NT2/D1 (cell line): ENCODE measurements around the gene AGTR1.
"Not testable (repeated sequence)": the region's sequence is repeated elsewhere in the genome, so short reads cannot be mapped to it uniquely, and the experiment has no call there.

Experiments
- DNase-seq: peaks from one replicate; pipeline ENCODE4 v3.0.0-alpha.2; 2011; ENCODE audit warnings: low read depth, low spot score
- H3K27me3 ChIP-seq: 2 replicates; pipeline ENCODE4 v1.6.0; 2011; ENCODE audit warnings: mild to moderate bottlenecking; ENCODE audit not compliant: insufficient read length, insufficient read depth
- H3K36me3 ChIP-seq: 2 replicates; pipeline ENCODE4 v1.6.1; 2011; ENCODE audit warnings: mild to moderate bottlenecking, low read length, mixed read lengths; ENCODE audit not compliant: insufficient read depth, insufficient read length
- H3K4me1 ChIP-seq: 2 replicates; pipeline ENCODE4 v1.5.1; 2011; ENCODE audit not compliant: insufficient read depth, insufficient read length
- H3K4me3 ChIP-seq: 2 replicates; pipeline ENCODE4 v1.5.1; 2011; ENCODE audit warnings: low read depth; ENCODE audit not compliant: insufficient read length
- H3K9ac ChIP-seq: 2 replicates; pipeline ENCODE4 v1.6.0; 2011; ENCODE audit warnings: low read depth; ENCODE audit not compliant: insufficient read length
- H3K9me3 ChIP-seq: 2 replicates; pipeline ENCODE4 v1.5.1; 2011; ENCODE audit warnings: mild to moderate bottlenecking, low read length; ENCODE audit not compliant: insufficient read depth
- SUZ12 ChIP-seq: IDR thresholded peaks from 2 replicates; pipeline ENCODE4 v1.6.1; 2011; ENCODE audit not compliant: insufficient read length, insufficient read depth; ENCODE audit errors: extremely low read depth
- YY1 ChIP-seq: IDR thresholded peaks from 2 replicates; pipeline ENCODE4 v1.6.1; 2011; ENCODE audit not compliant: insufficient read length, insufficient read depth
- ZNF274 ChIP-seq: IDR thresholded peaks from 2 replicates; pipeline ENCODE4 v1.6.1; 2011; ENCODE audit warnings: mild to moderate bottlenecking, low read depth, low read length

Gene AGTR1

GRCh38 chr3:148758303-148758884 lies 60.7 kb downstream of the AGTR1 start:
- no peaks in the 10 kb centered on the region for H3K27me3 ChIP-seq
- H3K9ac ChIP-seq: no peak overlapping the region
- H3K4me3 ChIP-seq: no peak overlapping the region
- H3K36me3 ChIP-seq: no peaks in the 10 kb centered on the region
- no peak for DNase-seq
- no peaks in the 10 kb centered on the region for H3K4me1 ChIP-seq
- H3K9me3 ChIP-seq: no peaks in the 10 kb centered on the region
- TF ChIP-seq ZNF274 (no peak), YY1 (no peak), SUZ12 (no peak)

GRCh38 chr3:148759430-148759829 lies 61.7 kb downstream of the AGTR1 start:
- no peaks in the 10 kb centered on the region for H3K36me3 ChIP-seq
- H3K9ac ChIP-seq: no peak overlapping the region
- no peak for TF ChIP-seq ZNF274
- no peak for TF ChIP-seq SUZ12
- no peak for TF ChIP-seq YY1
- DNase-seq: no peak
- no peaks in the 10 kb centered on the region for H3K4me1 ChIP-seq
- no peaks in the 10 kb centered on the region for H3K27me3 ChIP-seq
- no peak overlapping the region for H3K4me3 ChIP-seq
- H3K9me3 ChIP-seq: no peaks in the 10 kb centered on the region

- TF ChIP-seq YY1: no peak
- no peak for TF ChIP-seq ZNF274
- TF ChIP-seq SUZ12: no peak
- Histone ChIP-seq H3K27me3 (no peaks in the 10 kb centered on the region), H3K36me3 (no peaks in the 10 kb centered on the region), H3K9me3 (no peaks in the 10 kb centered on the region), H3K4me1 (no peaks in the 10 kb centered on the region), H3K4me3 (no peak overlapping the region), H3K9ac (no peak overlapping the region)
- no peak for DNase-seq
These were observed 65.5 kb downstream of the AGTR1 start for GRCh38 chr3:148763156-148763680.

- Histone ChIP-seq H3K4me3 (no peak overlapping the region), H3K4me1 (no peaks in the 10 kb centered on the region), H3K9ac (no peak overlapping the region), H3K36me3 (no peaks in the 10 kb centered on the region), H3K27me3 (no peaks in the 10 kb centered on the region), H3K9me3 (no peaks in the 10 kb centered on the region)
- TF ChIP-seq ZNF274: no peak
- no peak for TF ChIP-seq SUZ12
- no peak for TF ChIP-seq YY1
- no peak for DNase-seq
These were observed 66.6 kb downstream of the AGTR1 start for GRCh38 chr3:148763986-148764935.

GRCh38 chr3:148772361-148772760 lies 74.7 kb downstream of the AGTR1 start:
- TF ChIP-seq YY1: no peak
- no peak for TF ChIP-seq SUZ12
- TF ChIP-seq ZNF274: no peak

GRCh38 chr3:148772835-148773234 lies 75.1 kb downstream of the AGTR1 start:
- no peaks in the 10 kb centered on the region for H3K27me3 ChIP-seq
- H3K36me3 ChIP-seq: no peaks in the 10 kb centered on the region
- no peaks in the 10 kb centered on the region for H3K4me1 ChIP-seq
- TF ChIP-seq YY1 (no peak), ZNF274 (no peak), SUZ12 (no peak)
- H3K4me3 ChIP-seq: no peak overlapping the region
- no peaks in the 10 kb centered on the region for H3K9me3 ChIP-seq
- no peak for DNase-seq
- no peak overlapping the region for H3K9ac ChIP-seq

More at GRCh38 chr3:148772361-148772760, 74.7 kb downstream of the AGTR1 start:
- no peaks in the 10 kb centered on the region for H3K36me3 ChIP-seq
- no peak overlapping the region for H3K9ac ChIP-seq
- no peak for DNase-seq
- H3K4me3 ChIP-seq: no peak overlapping the region
- H3K9me3 ChIP-seq: no peaks in the 10 kb centered on the region
- no peaks in the 10 kb centered on the region for H3K27me3 ChIP-seq
- no peaks in the 10 kb centered on the region for H3K4me1 ChIP-seq

- H3K4me3 ChIP-seq: no peak overlapping the region
- H3K36me3 ChIP-seq: no peaks in the 10 kb centered on the region
- TF ChIP-seq SUZ12: no peak
- TF ChIP-seq ZNF274: no peak
- TF ChIP-seq YY1: no peak
- no peaks in the 10 kb centered on the region for H3K9me3 ChIP-seq
- no peak for DNase-seq
- H3K4me1 ChIP-seq: no peaks in the 10 kb centered on the region
- no peak overlapping the region for H3K9ac ChIP-seq
- no peaks in the 10 kb centered on the region for H3K27me3 ChIP-seq
These were observed 76.1 kb downstream of the AGTR1 start for GRCh38 chr3:148773805-148774204.

- Histone ChIP-seq H3K9me3 (no peaks in the 10 kb centered on the region), H3K9ac (no peak overlapping the region), H3K4me3 (no peak overlapping the region), H3K27me3 (no peaks in the 10 kb centered on the region), H3K4me1 (no peaks in the 10 kb centered on the region), H3K36me3 (no peaks in the 10 kb centered on the region)
- TF ChIP-seq SUZ12 (no peak), YY1 (no peak), ZNF274 (no peak)
- no peak for DNase-seq
These were observed 81.2 kb downstream of the AGTR1 start for GRCh38 chr3:148778926-148779325.

GRCh38 chr3:148785026-148785425 lies 87.3 kb downstream of the AGTR1 start:
- H3K36me3 ChIP-seq, DNase-seq, H3K27me3 ChIP-seq, H3K4me3 ChIP-seq, H3K9me3 ChIP-seq, H3K9ac ChIP-seq, H3K4me1 ChIP-seq: not testable (repeated sequence)

- H3K36me3 ChIP-seq, H3K27me3 ChIP-seq, H3K9ac ChIP-seq, H3K4me1 ChIP-seq, H3K4me3 ChIP-seq, H3K9me3 ChIP-seq, DNase-seq: not testable (repeated sequence)
These were observed 88.5 kb downstream of the AGTR1 start for GRCh38 chr3:148786159-148786558.
